ENCODE results near the gene TMX4.

Gene TMX4

GRCh38 chr20:8019246-8019997, at the start of gene TMX4:
TSS of gene TMX4 (minus strand) at chr20:8019761. CDS start at chr20:8019613, 148 bp downstream.
- H2AFZ ChIP-seq (ENCODE audit: low read depth, low read length): peak within 1 kb of the TSS; percentile 68
- H3K4me1 ChIP-seq (ENCODE audit: insufficient read depth, low read length): peaks cover 15% of the 10 kb centered on the region
- peak within 1 kb of the TSS; percentile 63 for H3K4me3 ChIP-seq (ENCODE audit: low read length)
- no peaks in the 10 kb centered on the region for H3K27me3 ChIP-seq (ENCODE audit: insufficient read depth, low read length)
- no peaks in the 10 kb centered on the region for H3K36me3 ChIP-seq (ENCODE audit: insufficient read depth, low read length)
- no peaks in the 10 kb centered on the region for H3K9me3 ChIP-seq (ENCODE audit: low read length)

- Histone ChIP-seq H3K4me3 (ENCODE audit: low read length) (no peak overlapping the region), H3K27me3 (ENCODE audit: insufficient read depth, low read length) (no peaks in the 10 kb centered on the region), H3K36me3 (ENCODE audit: insufficient read depth, low read length) (no peaks in the 10 kb centered on the region), H3K4me1 (ENCODE audit: insufficient read depth, low read length) (no peaks in the 10 kb centered on the region), H2AFZ (ENCODE audit: low read depth, low read length) (no peak overlapping the region), H3K9me3 (ENCODE audit: low read length) (no peaks in the 10 kb centered on the region)
Observed at GRCh38 chr20:8067082-8067481, 47.5 kb upstream of the TMX4 start.

- no peak overlapping the region for H3K4me3 ChIP-seq (ENCODE audit: low read length)
- H3K27me3 ChIP-seq (ENCODE audit: insufficient read depth, low read length): no peaks in the 10 kb centered on the region
- H3K9me3 ChIP-seq (ENCODE audit: low read length): no peaks in the 10 kb centered on the region
- no peak overlapping the region for H2AFZ ChIP-seq (ENCODE audit: low read depth, low read length)
- no peaks in the 10 kb centered on the region for H3K36me3 ChIP-seq (ENCODE audit: insufficient read depth, low read length)
- no peaks in the 10 kb centered on the region for H3K4me1 ChIP-seq (ENCODE audit: insufficient read depth, low read length)
Observed at GRCh38 chr20:8066662-8067061, 47.1 kb upstream of the TMX4 start.

- Histone ChIP-seq H3K27me3 (ENCODE audit: insufficient read depth, low read length) (no peaks in the 10 kb centered on the region), H3K9me3 (ENCODE audit: low read length) (no peaks in the 10 kb centered on the region), H2AFZ (ENCODE audit: low read depth, low read length) (no peak overlapping the region), H3K4me3 (ENCODE audit: low read length) (no peak overlapping the region), H3K36me3 (ENCODE audit: insufficient read depth, low read length) (no peaks in the 10 kb centered on the region), H3K4me1 (ENCODE audit: insufficient read depth, low read length) (no peaks in the 10 kb centered on the region)
Observed at GRCh38 chr20:8065691-8066090, 46.1 kb upstream of the TMX4 start.

GRCh38 chr20:8062756-8063155, 43.2 kb upstream of the TMX4 start:
- Histone ChIP-seq H3K4me1 (ENCODE audit: insufficient read depth, low read length) (no peaks in the 10 kb centered on the region), H3K36me3 (ENCODE audit: insufficient read depth, low read length) (no peaks in the 10 kb centered on the region), H3K4me3 (ENCODE audit: low read length) (no peak overlapping the region), H2AFZ (ENCODE audit: low read depth, low read length) (no peak overlapping the region), H3K27me3 (ENCODE audit: insufficient read depth, low read length) (no peaks in the 10 kb centered on the region), H3K9me3 (ENCODE audit: low read length) (no peaks in the 10 kb centered on the region)

- no peaks in the 10 kb centered on the region for H3K9me3 ChIP-seq (ENCODE audit: low read length)
- no peaks in the 10 kb centered on the region for H3K36me3 ChIP-seq (ENCODE audit: insufficient read depth, low read length)
- H3K4me3 ChIP-seq (ENCODE audit: low read length): no peak overlapping the region
- H2AFZ ChIP-seq (ENCODE audit: low read depth, low read length): no peak overlapping the region
- no peaks in the 10 kb centered on the region for H3K27me3 ChIP-seq (ENCODE audit: insufficient read depth, low read length)
- no peaks in the 10 kb centered on the region for H3K4me1 ChIP-seq (ENCODE audit: insufficient read depth, low read length)
Observed at GRCh38 chr20:8061861-8062518, 42.4 kb upstream of the TMX4 start.

GRCh38 chr20:8060977-8061376, 41.4 kb upstream of the TMX4 start:
- H3K36me3 ChIP-seq (ENCODE audit: insufficient read depth, low read length): no peaks in the 10 kb centered on the region
- H2AFZ ChIP-seq (ENCODE audit: low read depth, low read length): no peak overlapping the region
- H3K27me3 ChIP-seq (ENCODE audit: insufficient read depth, low read length): no peaks in the 10 kb centered on the region

GRCh38 chr20:8057871-8058270, 38.3 kb upstream of the TMX4 start:
- Histone ChIP-seq H3K9me3 (ENCODE audit: low read length) (no peaks in the 10 kb centered on the region), H2AFZ (ENCODE audit: low read depth, low read length) (no peak overlapping the region), H3K4me3 (ENCODE audit: low read length) (no peak overlapping the region), H3K27me3 (ENCODE audit: insufficient read depth, low read length) (no peaks in the 10 kb centered on the region), H3K4me1 (ENCODE audit: insufficient read depth, low read length) (no peaks in the 10 kb centered on the region), H3K36me3 (ENCODE audit: insufficient read depth, low read length) (no peaks in the 10 kb centered on the region)

More at GRCh38 chr20:8060977-8061376, 41.4 kb upstream of the TMX4 start:
- Histone ChIP-seq H3K4me3 (ENCODE audit: low read length) (no peak overlapping the region), H3K4me1 (ENCODE audit: insufficient read depth, low read length) (no peaks in the 10 kb centered on the region), H3K9me3 (ENCODE audit: low read length) (no peaks in the 10 kb centered on the region)

GRCh38 chr20:8055096-8055495, 35.5 kb upstream of the TMX4 start:
- H3K9me3 ChIP-seq (ENCODE audit: low read length): no peaks in the 10 kb centered on the region
- H3K36me3 ChIP-seq (ENCODE audit: insufficient read depth, low read length): no peaks in the 10 kb centered on the region
- H3K4me3 ChIP-seq (ENCODE audit: low read length): no peak overlapping the region
- H3K27me3 ChIP-seq (ENCODE audit: insufficient read depth, low read length): no peaks in the 10 kb centered on the region
- no peak overlapping the region for H2AFZ ChIP-seq (ENCODE audit: low read depth, low read length)
- H3K4me1 ChIP-seq (ENCODE audit: insufficient read depth, low read length): no peaks in the 10 kb centered on the region

GRCh38 chr20:8050157-8050837, 30.7 kb upstream of the TMX4 start:
- H3K4me3 ChIP-seq (ENCODE audit: low read length): no peak overlapping the region

GRCh38 chr20:8049310-8049709, 29.7 kb upstream of the TMX4 start:
- Histone ChIP-seq H3K4me1 (ENCODE audit: insufficient read depth, low read length) (no peaks in the 10 kb centered on the region), H3K27me3 (ENCODE audit: insufficient read depth, low read length) (no peaks in the 10 kb centered on the region), H2AFZ (ENCODE audit: low read depth, low read length) (no peak overlapping the region), H3K9me3 (ENCODE audit: low read length) (no peaks in the 10 kb centered on the region), H3K4me3 (ENCODE audit: low read length) (no peak overlapping the region), H3K36me3 (ENCODE audit: insufficient read depth, low read length) (no peaks in the 10 kb centered on the region)

More at GRCh38 chr20:8050157-8050837, 30.7 kb upstream of the TMX4 start:
- no peaks in the 10 kb centered on the region for H3K36me3 ChIP-seq (ENCODE audit: insufficient read depth, low read length)
- no peaks in the 10 kb centered on the region for H3K27me3 ChIP-seq (ENCODE audit: insufficient read depth, low read length)
- no peak overlapping the region for H2AFZ ChIP-seq (ENCODE audit: low read depth, low read length)
- H3K4me1 ChIP-seq (ENCODE audit: insufficient read depth, low read length): no peaks in the 10 kb centered on the region
- no peaks in the 10 kb centered on the region for H3K9me3 ChIP-seq (ENCODE audit: low read length)

GRCh38 chr20:8045946-8046345, 26.4 kb upstream of the TMX4 start:
- H3K27me3 ChIP-seq (ENCODE audit: insufficient read depth, low read length): no peaks in the 10 kb centered on the region
- no peak overlapping the region for H3K4me3 ChIP-seq (ENCODE audit: low read length)
- no peaks in the 10 kb centered on the region for H3K9me3 ChIP-seq (ENCODE audit: low read length)
- no peaks in the 10 kb centered on the region for H3K36me3 ChIP-seq (ENCODE audit: insufficient read depth, low read length)
- no peak overlapping the region for H2AFZ ChIP-seq (ENCODE audit: low read depth, low read length)
- H3K4me1 ChIP-seq (ENCODE audit: insufficient read depth, low read length): no peaks in the 10 kb centered on the region

GRCh38 chr20:8043687-8044282, 24.2 kb upstream of the TMX4 start:
- no peaks in the 10 kb centered on the region for H3K36me3 ChIP-seq (ENCODE audit: insufficient read depth, low read length)
- no peaks in the 10 kb centered on the region for H3K9me3 ChIP-seq (ENCODE audit: low read length)
- peaks cover 3% of the 10 kb centered on the region for H3K27me3 ChIP-seq (ENCODE audit: insufficient read depth, low read length)
- H2AFZ ChIP-seq (ENCODE audit: low read depth, low read length): no peak overlapping the region
- no peaks in the 10 kb centered on the region for H3K4me1 ChIP-seq (ENCODE audit: insufficient read depth, low read length)
- H3K4me3 ChIP-seq (ENCODE audit: low read length): no peak overlapping the region
